Measurements from ENCODE around the gene LRRC23. TPM values are rescaled to one million over a fixed set of nuclear protein-coding genes. Genes with fewer than 3 reads are reported as not detected.

The LRRC23 gene
- polyA plus RNA-seq, 1 of the 3 experiments (the other 2 are of a cell fraction), result 11.9 TPM

- Histone ChIP-seq H2AFZ (ENCODE audit: low read depth) (no peak overlapping the region), H4K20me1 (ENCODE audit: insufficient read depth) (no peaks in the 10 kb centered on the region), H3K79me2 (ENCODE audit: insufficient read depth) (peaks cover 13% of the 10 kb centered on the region; the same call in 1 of the 2 replicates), H3K9me3 (no peaks in the 10 kb centered on the region), H3K4me3 (ENCODE audit: low read depth in 2 of 2, low read length in 1 of 2) (no peak overlapping the region), H3K9me2 (no peaks in the 10 kb centered on the region), H3F3A (replicated peaks; ENCODE audit: insufficient read depth) (peaks cover 4% of the 10 kb centered on the region), H3K4me2 (no peak overlapping the region), H3K9ac (no peak overlapping the region), H3K27me3 (ENCODE audit: insufficient read depth) (no peaks in the 10 kb centered on the region), H3K27ac (ENCODE audit: low read depth in 2 of 2, low read length in 1 of 2) (no peak overlapping the region), H3K36me3 (replicated peaks in 1 of 2; ENCODE audit: control insufficient read depth in 1 of 2, insufficient read depth in 2 of 2, low read length in 1 of 2) (peaks cover 0 to 5% of the 10 kb centered on the region in 2 experiments), H3K4me1 (ENCODE audit: control insufficient read depth in 1 of 2, insufficient read depth in 2 of 2, low read depth in 1 of 2, low read length in 1 of 2) (peaks cover 14 to 18% of the 10 kb centered on the region in 2 experiments; a peak in 2 of 4 replicates)
- no peak for DNase-seq
- no peak for TF ChIP-seq FOXJ3 (CRISPR knock-in tag; IDR thresholded peaks at IDR 0.05)
- TF ChIP-seq RXRA (IDR thresholded peaks at IDR 0.05; ENCODE audit: borderline replicate concordance, low read depth), result no peak
- TF ChIP-seq JUND (IDR thresholded peaks at IDR 0.05), result no peak
- no peak for TF ChIP-seq TCF12 (IDR thresholded peaks at IDR 0.05)
- TF ChIP-seq RAD21 (IDR thresholded peaks at IDR 0.05; ENCODE audit: low read length), result no peak
- no peak for TF ChIP-seq REST (IDR thresholded peaks at IDR 0.05; ENCODE audit: low read depth, low read length)
- no peak for TF ChIP-seq POLR2AphosphoS5 (IDR thresholded peaks at IDR 0.05; ENCODE audit: low read depth, low read length)
- TF ChIP-seq MAX (IDR thresholded peaks at IDR 0.05; ENCODE audit: low read depth), result no peak
- no peak for TF ChIP-seq ZBTB33 (IDR thresholded peaks at IDR 0.05; ENCODE audit: borderline replicate concordance, low read depth)
- no peak for TF ChIP-seq CTCF (IDR thresholded peaks at IDR 0.05)
- no peak for TF ChIP-seq MXI1 (IDR thresholded peaks at IDR 0.05; ENCODE audit: low read depth, low read length)
- TF ChIP-seq RCOR1 (IDR thresholded peaks at IDR 0.05; ENCODE audit: low read length), result no peak
- TF ChIP-seq GATA2 (CRISPR knock-in tag; IDR thresholded peaks at IDR 0.05), result no peak
- TF ChIP-seq FOSL2 (IDR thresholded peaks at IDR 0.05; ENCODE audit: borderline replicate concordance, low read depth), result no peak
- ChIA-PET CTCF (interaction anchor here (0.6 to 9.6 kb wide), 11 partner anchors 13 to 232 kb away, joined by 3 to 62 read pairs (median 5); partner anchors contain the start of genes C12orf57 and RNU7-1), POLR2A (interaction anchor here (1.1 to 4.2 kb wide), 5 partner anchors 10 to 46 kb away, joined by 3 to 21 read pairs (median 7); no protein-coding TSS in a partner anchor)
- WGBS (ENCODE audit: low lambda C conversion rate), result 96% methylated on average over 15 of the region's 15 CpGs
These were observed 7.7 kb downstream of the LRRC23 start for GRCh38 chr12:6912164-6912935.
